Bronchial epithelial cell (primary cell): ENCODE measurements around the gene GSG1L2. TPM values are rescaled to one million over a fixed set of nuclear protein-coding genes. Genes with fewer than 3 reads are reported as not detected.

Experiments
- DNase-seq: peaks from one replicate; pipeline ENCODE4 v3.0.0-alpha.2; 2010; ENCODE audit warnings: low read depth
- FAIRE-seq: peaks from 2 replicates; lab custom pipeline; 2011; peaks lifted over from hg19 to GRCh38; lab: Jason Lieb, UNC
- H3K27me3 ChIP-seq: 2 replicates; pipeline ENCODE4 v1.5.1; 2011; ENCODE audit warnings: low read length; ENCODE audit not compliant: control insufficient read depth, insufficient read depth
- H3K36me3 ChIP-seq: 2 replicates; pipeline ENCODE4 v1.5.1; 2011; ENCODE audit warnings: low read length; ENCODE audit not compliant: control insufficient read depth, insufficient read depth
- H3K4me3 ChIP-seq: 2 replicates; pipeline ENCODE4 v1.5.1; 2011; ENCODE audit warnings: mild to moderate bottlenecking, low read depth, low read length, control low read depth
- total RNA-seq: library from RNA; depleted of rRNA; stranded (reverse); fragments of >200 nt; gene quantifications from 2 replicates; pipeline ENCODE4 v1.2.1, GENCODE V29; 2014
- TF ChIP-seq, protein P1 (sequence below): IDR thresholded peaks from 2 replicates; pipeline ENCODE4 v1.5.1; 2011; ENCODE audit warnings: mild to moderate bottlenecking, moderate library complexity, low read length, control low read depth, inconsistent platforms; ENCODE audit not compliant: insufficient read depth, severe bottlenecking

The GSG1L2 gene
- total RNA-seq, 1 donor from 2014 or later, result not detected

DNA sequence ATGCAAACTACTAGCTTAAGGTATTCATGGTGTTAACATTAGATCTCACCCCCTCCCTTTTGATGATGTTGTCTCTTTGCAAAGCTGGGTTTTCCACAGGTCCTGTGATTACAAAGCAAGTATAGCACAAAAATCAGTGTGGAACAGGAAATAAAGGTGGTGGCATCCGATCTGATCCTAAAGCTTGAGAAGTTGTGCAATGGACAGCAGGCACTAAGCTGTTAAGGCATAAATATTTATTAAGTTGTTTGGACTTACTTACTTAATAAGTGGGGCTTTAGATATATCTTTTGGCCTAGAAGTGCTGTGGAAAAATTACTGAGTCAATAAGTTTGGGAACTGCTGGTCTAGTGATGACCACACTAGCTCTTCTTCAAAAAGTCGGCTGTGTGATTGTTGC, 8.8 kb upstream of the GSG1L2 start:
- Histone ChIP-seq H3K27me3 (no peaks in the 10 kb centered on the region), H3K36me3 (no peaks in the 10 kb centered on the region), H3K4me3 (no peak overlapping the region)
- TF ChIP-seq, protein P1, sequence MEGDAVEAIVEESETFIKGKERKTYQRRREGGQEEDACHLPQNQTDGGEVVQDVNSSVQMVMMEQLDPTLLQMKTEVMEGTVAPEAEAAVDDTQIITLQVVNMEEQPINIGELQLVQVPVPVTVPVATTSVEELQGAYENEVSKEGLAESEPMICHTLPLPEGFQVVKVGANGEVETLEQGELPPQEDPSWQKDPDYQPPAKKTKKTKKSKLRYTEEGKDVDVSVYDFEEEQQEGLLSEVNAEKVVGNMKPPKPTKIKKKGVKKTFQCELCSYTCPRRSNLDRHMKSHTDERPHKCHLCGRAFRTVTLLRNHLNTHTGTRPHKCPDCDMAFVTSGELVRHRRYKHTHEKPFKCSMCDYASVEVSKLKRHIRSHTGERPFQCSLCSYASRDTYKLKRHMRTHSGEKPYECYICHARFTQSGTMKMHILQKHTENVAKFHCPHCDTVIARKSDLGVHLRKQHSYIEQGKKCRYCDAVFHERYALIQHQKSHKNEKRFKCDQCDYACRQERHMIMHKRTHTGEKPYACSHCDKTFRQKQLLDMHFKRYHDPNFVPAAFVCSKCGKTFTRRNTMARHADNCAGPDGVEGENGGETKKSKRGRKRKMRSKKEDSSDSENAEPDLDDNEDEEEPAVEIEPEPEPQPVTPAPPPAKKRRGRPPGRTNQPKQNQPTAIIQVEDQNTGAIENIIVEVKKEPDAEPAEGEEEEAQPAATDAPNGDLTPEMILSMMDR, result no peak
- DNase-seq (no peak), FAIRE-seq (no peak)

DNA sequence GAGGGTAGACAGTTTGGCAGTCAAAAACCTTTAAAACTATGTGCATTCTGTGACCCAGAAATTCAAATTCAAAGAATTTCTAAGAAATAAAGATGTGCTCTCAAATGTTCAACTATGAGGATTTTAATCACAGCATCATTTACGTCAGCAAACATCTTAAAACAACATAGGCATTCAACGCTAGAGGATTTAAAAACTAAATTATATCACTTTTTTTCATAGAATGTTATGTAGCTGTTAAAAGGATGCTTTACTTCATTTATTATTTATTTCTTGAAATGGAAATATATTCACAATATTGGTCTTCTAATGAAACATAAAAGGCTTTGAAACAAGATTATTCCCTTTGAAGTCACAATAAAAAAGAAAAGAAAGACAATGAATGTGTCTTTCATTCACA, 7.5 kb upstream of the GSG1L2 start:
- Histone ChIP-seq H3K27me3 (no peaks in the 10 kb centered on the region), H3K36me3 (no peaks in the 10 kb centered on the region), H3K4me3 (no peak overlapping the region)
- DNase-seq, result no peak
- TF ChIP-seq, protein P1, result no peak
- no peak for FAIRE-seq

DNA sequence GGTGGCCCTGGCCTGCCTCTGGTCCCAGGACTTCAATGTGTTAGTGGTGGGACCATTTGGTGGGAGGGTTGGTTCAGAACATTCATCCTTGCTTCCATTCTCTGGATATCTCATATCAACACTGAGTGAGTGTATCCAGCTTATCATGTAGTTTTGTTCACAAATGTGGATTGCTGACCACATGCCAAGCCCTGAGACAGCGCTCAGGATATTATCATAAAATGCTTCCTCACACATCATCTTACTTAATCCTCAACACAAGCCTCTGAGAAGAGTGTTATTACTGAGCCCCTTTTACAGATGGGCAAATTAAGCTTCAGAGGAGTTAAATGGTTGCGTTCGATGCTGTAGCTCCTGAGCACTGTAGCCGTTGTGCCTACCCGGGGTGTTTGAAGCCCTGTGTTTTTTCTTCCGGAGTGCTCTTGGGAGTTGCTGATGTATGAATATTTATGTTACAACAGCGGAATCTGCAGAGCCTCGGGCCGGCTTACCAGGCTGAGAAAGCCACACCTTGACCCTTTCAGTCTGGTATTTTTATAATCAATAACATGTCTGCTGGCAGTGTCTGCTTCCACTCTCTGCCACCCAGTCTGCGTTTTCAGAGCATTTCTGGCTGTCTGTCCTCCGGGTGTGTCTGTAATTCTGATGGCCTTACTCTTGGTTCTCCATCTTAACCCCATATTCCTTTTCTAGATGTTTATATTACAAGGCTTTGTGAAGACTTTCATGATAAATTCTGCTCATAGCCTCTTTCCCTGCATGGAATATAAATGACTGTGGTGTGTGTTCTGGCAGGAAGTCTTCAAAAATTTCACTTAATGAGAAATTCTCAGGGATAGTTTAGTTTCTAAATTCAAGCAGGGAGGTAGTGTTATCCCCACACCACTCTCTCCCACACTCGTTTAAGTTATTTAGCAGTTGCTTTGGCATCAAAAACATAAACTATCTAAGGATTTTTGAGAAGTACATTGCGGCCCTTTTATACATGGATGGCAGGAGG, 6.7 kb upstream of the GSG1L2 start:
- H3K36me3 ChIP-seq, result no peaks in the 10 kb centered on the region
- no peaks in the 10 kb centered on the region for H3K27me3 ChIP-seq
- TF ChIP-seq, protein P1, result no peak
- FAIRE-seq (no peak), DNase-seq (no peak)
- H3K4me3 ChIP-seq, result no peak overlapping the region

DNA sequence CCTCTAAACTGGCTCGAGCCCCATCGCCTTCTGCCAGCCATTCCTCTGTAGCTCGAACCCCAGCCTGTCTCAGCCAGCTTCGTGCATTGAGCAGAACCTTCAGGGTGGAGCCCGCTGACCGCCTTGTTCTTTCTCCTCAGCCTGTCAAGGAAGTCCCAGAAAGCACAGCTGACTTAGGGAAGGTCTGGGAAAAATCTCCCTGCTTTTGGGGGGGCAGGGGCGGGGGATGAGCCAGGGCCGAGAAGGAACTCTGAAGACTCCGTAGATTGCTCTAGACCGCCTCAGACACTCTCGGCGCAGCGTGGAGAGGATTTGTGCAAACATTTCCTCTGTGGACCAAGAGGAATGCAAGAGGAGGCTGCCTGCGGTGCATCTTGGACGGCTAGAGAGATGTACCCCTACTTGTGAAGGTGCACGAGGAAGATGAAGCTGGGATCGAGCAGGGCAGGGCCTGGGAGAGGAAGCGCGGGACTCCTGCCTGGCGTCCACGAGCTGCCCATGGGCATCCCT, 3.8 kb upstream of the GSG1L2 start, which contains the start of gene GLP2R:
Gene GLP2R (plus strand): TSS at position 284 of the 510 bp plus-strand sequence. CDS start 140 bp downstream, at position 424.
- DNase-seq (no peak), FAIRE-seq (no peak)
- Histone ChIP-seq H3K4me3 (no peak within 1 kb of the TSS), H3K27me3 (no peaks in the 10 kb centered on the region), H3K36me3 (no peaks in the 10 kb centered on the region)
- TF ChIP-seq, protein P1, result no peak

DNA sequence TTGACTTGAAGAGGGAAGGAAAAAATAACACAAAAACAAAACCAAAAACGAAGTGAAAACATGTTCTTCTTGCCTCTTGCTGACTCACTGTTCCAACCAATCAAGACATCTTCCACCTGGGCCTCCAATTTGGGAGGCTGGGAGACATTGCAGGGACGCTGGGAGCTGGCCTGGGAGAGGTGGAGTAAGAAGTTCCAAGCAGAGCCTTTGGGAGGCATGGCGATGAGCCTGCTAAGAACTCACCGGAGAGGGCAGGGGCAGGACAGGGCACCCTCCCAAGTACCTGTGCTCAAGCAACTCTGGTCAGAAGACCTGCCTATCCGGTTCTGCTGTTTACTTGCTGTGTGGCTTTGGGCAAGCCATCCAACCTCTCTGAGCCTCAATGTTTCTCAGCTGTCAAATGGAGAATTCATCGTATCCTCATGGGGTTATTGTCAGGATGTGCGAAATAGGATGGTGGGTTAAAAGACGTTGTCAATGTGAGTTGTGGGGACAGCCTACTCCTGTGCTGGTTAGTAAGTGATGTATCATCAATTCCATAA, 3.0 kb upstream of the GSG1L2 start:
- FAIRE-seq, result no peak
- no peak for DNase-seq
- H3K27me3 ChIP-seq, result no peaks in the 10 kb centered on the region
- no peaks in the 10 kb centered on the region for H3K36me3 ChIP-seq
- H3K4me3 ChIP-seq, result no peak overlapping the region
- TF ChIP-seq, protein P1, result no peak
